Stomach smooth muscle (tissue), 2 donors: ENCODE data around the gene HNRNPR.
"Not testable (repeated sequence)": the region's sequence is repeated elsewhere in the genome, so short reads cannot be mapped to it uniquely, and the experiment has no call there.

Source experiments
- H3K27ac ChIP-seq: one replicate; pipeline ENCODE4 v1.7.0; 2013; ENCODE audit warnings: mild to moderate bottlenecking, low read length, inconsistent platforms
- H3K27me3 ChIP-seq, 2 donors: one replicate each; pipeline ENCODE4 v1.7.0; 2013; ENCODE audit warnings: low read length in 2 of 2; ENCODE audit not compliant: insufficient read depth in 2 of 2, control insufficient read depth in 1 of 2
- H3K36me3 ChIP-seq, 2 donors: one replicate each; pipeline ENCODE4 v1.7.0; 2013; ENCODE audit warnings: low read length in 2 of 2; ENCODE audit not compliant: control insufficient read depth in 2 of 2, insufficient read depth in 2 of 2
- H3K4me1 ChIP-seq: one replicate; pipeline ENCODE4 v1.7.0; 2013; ENCODE audit warnings: low read length; ENCODE audit not compliant: control insufficient read depth, insufficient read depth
- H3K4me3 ChIP-seq, 2 donors: one replicate each; pipeline ENCODE4 v1.7.0; 2013; ENCODE audit warnings: low read length in 2 of 2
- H3K9ac ChIP-seq, 2 donors: one replicate each; pipeline ENCODE4 v1.7.0; 2013; ENCODE audit warnings: low read length in 2 of 2, mild to moderate bottlenecking in 1 of 2
- H3K9me3 ChIP-seq, 2 donors: one replicate each; pipeline ENCODE4 v1.7.0; 2013; ENCODE audit warnings: low read length in 2 of 2; ENCODE audit not compliant: control insufficient read depth in 2 of 2
- donor health status: healthy.
- donor health status: Pancreatic carcinoma.

HNRNPR gene

GRCh38 chr1:23310280-23310679, 33.8 kb downstream of the HNRNPR start:
- H3K9ac ChIP-seq, H3K27me3 ChIP-seq, H3K4me1 ChIP-seq, H3K4me3 ChIP-seq, H3K27ac ChIP-seq, H3K9me3 ChIP-seq: not testable (repeated sequence)
- H3K36me3 ChIP-seq, result peaks cover 12 to 27% of the 10 kb centered on the region in 2 donors

DNA sequence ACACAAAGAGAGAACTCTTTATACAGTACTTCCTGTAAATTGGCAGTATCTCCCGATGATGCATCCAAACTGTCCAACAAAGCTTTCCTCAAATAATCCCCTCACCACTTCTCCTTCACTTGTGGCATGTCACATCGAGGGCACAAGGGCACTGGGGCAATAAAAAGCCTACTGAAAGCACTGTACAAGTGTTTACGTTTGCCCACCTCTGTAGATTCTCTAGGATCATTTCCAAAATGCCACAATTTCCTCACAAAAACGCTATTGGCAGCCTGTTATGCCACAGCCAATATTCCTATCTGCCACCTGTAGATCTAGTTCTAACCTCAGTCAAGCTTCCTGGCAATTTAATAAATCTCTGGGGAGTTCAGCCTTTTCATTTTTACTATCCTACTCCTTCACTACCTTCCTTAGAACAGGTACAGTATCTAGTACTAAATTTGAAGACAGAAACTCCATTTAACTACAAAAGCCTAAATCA, 39.9 kb downstream of the HNRNPR start:
- no peak overlapping the region for H3K9ac ChIP-seq
- no peaks in the 10 kb centered on the region for H3K27me3 ChIP-seq
- H3K36me3 ChIP-seq, result peaks cover 0 to 20% of the 10 kb centered on the region in 2 donors
- no peaks in the 10 kb centered on the region for H3K4me1 ChIP-seq
- no peak overlapping the region for H3K4me3 ChIP-seq
- no peak overlapping the region for H3K27ac ChIP-seq
- no peaks in the 10 kb centered on the region for H3K9me3 ChIP-seq

DNA sequence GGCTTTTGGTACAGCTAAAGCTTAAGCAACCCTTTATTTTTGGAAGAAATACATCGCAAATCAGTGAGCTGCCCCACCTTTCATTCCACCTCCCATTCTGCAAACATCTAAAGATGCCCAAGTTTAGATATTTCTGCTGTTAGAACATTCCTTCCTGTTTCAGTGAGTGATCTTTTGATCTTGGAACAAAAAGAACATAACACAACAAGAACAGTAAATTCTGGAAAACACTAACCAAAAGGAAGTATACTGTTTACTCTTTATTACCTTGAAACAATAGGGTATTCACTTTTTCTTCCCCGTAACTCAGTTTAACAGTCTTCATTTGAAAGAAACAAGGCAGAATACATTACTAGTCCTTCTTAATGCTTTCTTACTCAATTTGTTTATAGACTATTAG, 40.6 kb downstream of the HNRNPR start:
- Histone ChIP-seq H3K27me3 (no peaks in the 10 kb centered on the region), H3K27ac (no peak overlapping the region), H3K4me3 (no peak overlapping the region), H3K4me1 (no peaks in the 10 kb centered on the region), H3K9ac (no peak overlapping the region), H3K36me3 (peaks cover 0 to 20% of the 10 kb centered on the region in 2 donors), H3K9me3 (no peaks in the 10 kb centered on the region)

DNA sequence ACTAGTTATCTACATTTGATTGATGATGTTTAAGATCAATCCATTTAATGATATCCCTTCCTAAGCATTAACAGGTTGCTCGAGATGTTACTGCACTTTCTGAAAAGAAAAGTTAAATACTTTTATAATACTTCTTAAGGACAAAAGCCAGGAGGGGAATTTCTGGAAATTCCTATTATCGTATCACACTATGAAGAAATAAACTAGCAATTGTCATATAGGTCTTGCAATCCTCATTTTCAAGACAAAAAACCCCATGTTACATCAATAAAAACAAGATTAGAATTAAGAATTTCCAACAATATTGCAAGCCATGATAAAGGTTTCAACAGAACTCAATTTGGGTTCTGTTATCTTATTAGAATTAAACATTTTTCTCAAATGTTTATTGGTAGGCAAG, 47.2 kb downstream of the HNRNPR start:
- Histone ChIP-seq H3K4me3 (no peak overlapping the region), H3K9me3 (no peaks in the 10 kb centered on the region), H3K36me3 (peaks cover 3 to 12% of the 10 kb centered on the region in 2 donors)

DNA sequence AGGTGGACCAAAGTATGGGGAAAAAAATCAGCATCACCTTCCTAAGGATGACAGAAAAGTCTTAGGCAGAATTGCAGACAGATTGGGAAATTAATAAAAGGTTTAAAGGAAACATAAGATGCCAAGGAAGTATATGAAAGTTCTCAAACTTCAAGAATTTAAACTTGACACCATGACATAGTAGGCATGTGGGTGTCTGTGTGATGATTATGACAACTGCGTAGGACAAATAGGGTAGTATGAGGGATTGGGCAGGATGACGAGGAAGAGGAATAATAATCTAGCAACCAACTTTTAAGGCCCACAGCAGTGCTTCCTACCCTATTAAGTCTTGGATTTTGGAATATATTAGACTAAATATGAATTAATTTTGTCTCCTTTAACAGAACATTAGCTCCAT, 52.4 kb downstream of the HNRNPR start:
- no peaks in the 10 kb centered on the region for H3K9me3 ChIP-seq
- no peak overlapping the region for H3K27ac ChIP-seq
- H3K4me3 ChIP-seq, result no peak overlapping the region
- H3K36me3 ChIP-seq, result peaks cover 3 to 9% of the 10 kb centered on the region in 2 donors
- H3K9ac ChIP-seq, result no peak overlapping the region
- H3K4me1 ChIP-seq, result no peaks in the 10 kb centered on the region
- no peaks in the 10 kb centered on the region for H3K27me3 ChIP-seq

More for the DNA sequence above, 47.2 kb downstream of the HNRNPR start:
- no peak overlapping the region for H3K9ac ChIP-seq
- H3K27ac ChIP-seq, result no peak overlapping the region
- H3K4me1 ChIP-seq, result no peaks in the 10 kb centered on the region
- H3K27me3 ChIP-seq, result no peaks in the 10 kb centered on the region

DNA sequence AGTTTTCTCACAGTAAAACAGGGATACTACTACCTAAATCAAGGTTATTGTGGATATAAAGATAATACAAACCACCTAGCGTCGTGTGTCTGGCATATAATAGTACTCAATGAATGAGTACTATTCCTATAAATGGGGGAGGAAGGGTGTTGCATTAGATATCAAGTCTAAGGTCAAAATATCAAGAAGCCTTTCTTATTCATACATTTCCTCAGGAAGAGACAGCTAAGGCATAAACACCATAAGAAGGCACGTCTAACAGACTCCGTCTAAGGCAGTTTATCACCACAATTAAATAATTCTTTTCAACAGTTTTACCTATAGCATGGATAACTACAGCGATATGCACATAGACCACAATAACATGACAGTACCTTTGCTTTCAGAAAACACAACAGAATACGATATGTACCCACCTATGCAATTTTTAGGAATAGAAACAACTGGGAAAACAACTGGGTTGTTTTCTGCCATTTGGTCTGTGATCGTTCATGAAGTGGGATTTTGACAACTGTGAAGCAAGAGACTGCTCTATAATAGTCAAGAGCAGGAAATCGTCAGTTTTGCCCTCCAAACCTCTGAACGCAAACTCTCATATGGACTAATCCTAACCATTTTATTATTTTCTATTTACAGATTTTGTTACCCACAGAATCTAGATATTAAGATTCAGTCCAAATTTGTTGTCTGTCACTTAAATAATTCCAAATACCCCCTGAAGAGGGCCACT, 53.1 kb downstream of the HNRNPR start:
- Histone ChIP-seq H3K27ac (no peak overlapping the region), H3K4me3 (no peak overlapping the region), H3K9me3 (no peaks in the 10 kb centered on the region), H3K4me1 (no peaks in the 10 kb centered on the region), H3K9ac (no peak overlapping the region), H3K27me3 (no peaks in the 10 kb centered on the region), H3K36me3 (peaks cover 4 to 10% of the 10 kb centered on the region in 2 donors)

DNA sequence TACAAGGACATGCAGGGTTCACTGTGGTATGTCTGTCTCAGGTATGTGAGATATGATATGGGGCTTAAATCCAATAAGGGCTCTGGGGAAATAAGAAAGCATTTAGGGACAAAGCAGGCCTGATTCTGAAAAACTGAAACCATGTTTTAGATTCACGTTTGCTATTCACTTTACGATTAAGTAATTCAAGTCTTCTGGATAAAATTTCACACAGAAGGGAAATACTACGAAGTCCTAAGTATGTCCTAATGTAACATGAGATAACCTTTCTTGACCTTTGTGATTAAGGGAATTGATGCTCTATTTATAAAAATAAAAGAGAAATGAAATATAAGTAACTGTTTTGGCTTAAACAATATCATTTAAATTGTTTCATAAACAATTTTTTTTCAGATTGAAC, 55.4 kb downstream of the HNRNPR start:
- Histone ChIP-seq H3K9ac (no peak overlapping the region), H3K4me3 (no peak overlapping the region), H3K4me1 (no peaks in the 10 kb centered on the region), H3K27me3 (no peaks in the 10 kb centered on the region), H3K27ac (no peak overlapping the region), H3K36me3 (peaks cover 5 to 13% of the 10 kb centered on the region in 2 donors), H3K9me3 (no peaks in the 10 kb centered on the region)

GRCh38 chr1:23288201-23288600, 55.9 kb downstream of the HNRNPR start:
- peaks cover 5 to 14% of the 10 kb centered on the region in 2 donors for H3K36me3 ChIP-seq
- no peaks in the 10 kb centered on the region for H3K4me1 ChIP-seq
- H3K27ac ChIP-seq, result no peak overlapping the region
- H3K27me3 ChIP-seq, result no peaks in the 10 kb centered on the region
- H3K9me3 ChIP-seq, result no peaks in the 10 kb centered on the region
- no peak overlapping the region for H3K9ac ChIP-seq
- no peak overlapping the region for H3K4me3 ChIP-seq

DNA sequence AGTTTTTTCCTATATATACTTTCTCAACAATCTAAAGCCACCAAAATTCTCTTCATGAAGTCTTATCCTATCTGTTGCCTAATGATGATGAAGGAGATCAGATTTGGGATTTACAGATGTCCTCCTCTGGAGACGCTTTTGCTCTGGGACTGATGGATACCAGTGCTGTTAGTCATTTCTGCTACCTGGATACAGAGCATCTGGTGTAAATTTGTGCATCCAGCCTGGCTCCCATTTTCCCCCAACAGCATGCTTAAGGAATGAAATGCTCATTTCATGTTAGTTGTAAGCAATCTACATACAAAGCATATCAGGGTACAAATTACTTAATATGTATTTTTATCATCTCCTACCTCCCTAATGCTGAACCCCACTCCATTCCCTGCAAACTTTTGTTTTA, 57.7 kb downstream of the HNRNPR start:
- Histone ChIP-seq H3K9me3 (no peaks in the 10 kb centered on the region), H3K27ac (no peak overlapping the region), H3K27me3 (no peaks in the 10 kb centered on the region), H3K4me3 (no peak overlapping the region), H3K36me3 (peaks cover 16 to 27% of the 10 kb centered on the region in 2 donors), H3K4me1 (no peaks in the 10 kb centered on the region), H3K9ac (no peak overlapping the region)

DNA sequence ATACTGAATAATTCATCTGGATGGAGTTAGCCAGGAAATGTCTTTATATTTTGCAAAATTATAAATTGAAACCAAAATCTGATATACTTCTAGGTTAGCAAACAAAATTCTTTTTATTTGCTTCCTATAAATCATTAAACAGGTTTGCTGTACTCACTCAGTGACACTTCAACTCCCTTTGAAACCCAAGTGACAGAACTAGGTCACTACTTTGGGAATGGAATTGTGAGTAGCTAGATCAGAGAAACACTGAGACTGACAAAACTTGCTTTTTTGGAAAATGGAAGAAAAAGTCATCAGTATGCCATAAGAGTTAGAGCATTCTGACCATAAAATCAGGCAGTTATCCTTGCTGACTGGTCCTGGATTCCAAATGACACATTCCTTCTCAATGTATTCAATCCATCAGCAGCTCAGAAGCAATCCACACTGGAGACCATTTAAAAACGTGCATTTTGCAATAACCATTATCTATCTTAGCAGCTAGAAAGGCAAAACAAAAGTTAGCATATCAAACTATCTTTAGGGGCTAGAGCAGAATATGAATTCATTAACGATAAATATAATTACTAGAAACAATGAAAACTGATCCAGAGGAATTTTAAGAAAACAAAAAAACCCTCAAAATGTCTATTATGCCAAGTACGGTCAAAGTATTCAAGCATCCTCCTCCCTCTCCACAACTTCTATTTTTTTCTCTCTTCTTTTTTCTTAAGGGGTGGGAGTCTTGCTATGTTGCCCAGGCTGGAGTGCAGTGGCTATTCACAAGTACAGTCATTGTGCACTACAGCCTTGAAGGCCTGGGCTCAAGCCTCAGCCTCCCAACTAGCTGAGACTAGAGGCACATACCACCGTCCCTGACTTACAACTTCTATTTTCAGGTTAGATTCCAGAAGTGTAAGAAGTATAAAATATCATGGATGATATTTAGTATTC, 60.1 kb downstream of the HNRNPR start:
- H3K9me3 ChIP-seq, result no peaks in the 10 kb centered on the region
- H3K36me3 ChIP-seq, result peaks cover 22 to 32% of the 10 kb centered on the region in 2 donors
- no peaks in the 10 kb centered on the region for H3K27me3 ChIP-seq
- no peaks in the 10 kb centered on the region for H3K4me1 ChIP-seq
- no peak overlapping the region for H3K27ac ChIP-seq
- H3K9ac ChIP-seq, result no peak overlapping the region
- H3K4me3 ChIP-seq, result no peak overlapping the region
